ENCODE data around the gene TEX22. TPM values are rescaled to one million over a fixed set of nuclear protein-coding genes. Genes with fewer than 3 reads are reported as not detected.

The TEX22 gene
- total RNA-seq, 2 experiments from 2014 or later, result 2.0 to 2.6 TPM

GRCh38 chr14:105382343-105383082 is 15.8 kb upstream of the TEX22 start:
- intact Hi-C loops (cut with micrococcal nuclease), result no loop called here
- Mint-ChIP-seq H3K27ac (no peak overlapping the region), H3K4me3 (no peak overlapping the region), H3K27me3 (ENCODE audit: low read depth) (no peaks in the 10 kb centered on the region), H3K4me1 (ENCODE audit: low read depth) (no peaks in the 10 kb centered on the region), H3K9me3 (no peaks in the 10 kb centered on the region), H3K36me3 (ENCODE audit: low read depth) (no peaks in the 10 kb centered on the region)
- CTCF ChIA-PET, result no interaction called here
- DNase-seq, result no peak

- Mint-ChIP-seq H3K36me3 (ENCODE audit: low read depth) (no peaks in the 10 kb centered on the region), H3K9me3 (no peaks in the 10 kb centered on the region), H3K27ac (no peak overlapping the region), H3K4me1 (ENCODE audit: low read depth) (no peaks in the 10 kb centered on the region), H3K27me3 (ENCODE audit: low read depth) (no peaks in the 10 kb centered on the region), H3K4me3 (no peak overlapping the region)
- DNase-seq, result no peak
- intact Hi-C loops (cut with micrococcal nuclease), result no loop called here
- CTCF ChIA-PET, result interaction anchor here (2.1 kb wide), 1 partner anchor 13 kb away, joined by 6 read pairs; no protein-coding TSS in a partner anchor
Measured at GRCh38 chr14:105383083-105383730, 15.1 kb upstream of the TEX22 start.

- CTCF ChIA-PET, result interaction anchor here (2.1 kb wide), 1 partner anchor 14 kb away, joined by 6 read pairs; no protein-coding TSS in a partner anchor
- no peaks in the 10 kb centered on the region for H3K4me1 Mint-ChIP-seq (ENCODE audit: low read depth)
- intact Hi-C loops (cut with micrococcal nuclease), result no loop called here
- H3K9me3 Mint-ChIP-seq, result no peaks in the 10 kb centered on the region
- H3K27ac Mint-ChIP-seq, result no peak overlapping the region
- no peak overlapping the region for H3K4me3 Mint-ChIP-seq
- H3K36me3 Mint-ChIP-seq (ENCODE audit: low read depth), result no peaks in the 10 kb centered on the region
- no peaks in the 10 kb centered on the region for H3K27me3 Mint-ChIP-seq (ENCODE audit: low read depth)
- no peak for DNase-seq
Measured at GRCh38 chr14:105384041-105384557, 14.2 kb upstream of the TEX22 start.

- H3K9me3 Mint-ChIP-seq, result no peaks in the 10 kb centered on the region
- intact Hi-C loops (cut with micrococcal nuclease), result no loop called here
- no peak overlapping the region for H3K27ac Mint-ChIP-seq
- no peak overlapping the region for H3K4me3 Mint-ChIP-seq
- CTCF ChIA-PET, result interaction anchor here (2.1 kb wide), 1 partner anchor 14 kb away, joined by 6 read pairs; no protein-coding TSS in a partner anchor
- no peak for DNase-seq
- no peaks in the 10 kb centered on the region for H3K27me3 Mint-ChIP-seq (ENCODE audit: low read depth)
- H3K36me3 Mint-ChIP-seq (ENCODE audit: low read depth), result no peaks in the 10 kb centered on the region
- H3K4me1 Mint-ChIP-seq (ENCODE audit: low read depth), result no peaks in the 10 kb centered on the region
Measured at GRCh38 chr14:105384605-105385321, 13.6 kb upstream of the TEX22 start.

GRCh38 chr14:105385322-105385637 is 13.1 kb upstream of the TEX22 start:
- Mint-ChIP-seq H3K4me1 (ENCODE audit: low read depth) (peaks cover 2% of the 10 kb centered on the region), H3K4me3 (no peak overlapping the region), H3K9me3 (no peaks in the 10 kb centered on the region), H3K27me3 (ENCODE audit: low read depth) (no peaks in the 10 kb centered on the region), H3K36me3 (ENCODE audit: low read depth) (no peaks in the 10 kb centered on the region), H3K27ac (no peak overlapping the region)
- intact Hi-C loops (cut with micrococcal nuclease), result no loop called here
- CTCF ChIA-PET, result interaction anchor here (2.1 kb wide), 1 partner anchor 15 kb away, joined by 6 read pairs; no protein-coding TSS in a partner anchor
- DNase-seq, result no peak

GRCh38 chr14:105385698-105386365 is 12.5 kb upstream of the TEX22 start:
- intact Hi-C loops (cut with micrococcal nuclease), result no loop called here
- no peak for DNase-seq
- Mint-ChIP-seq H3K9me3 (no peaks in the 10 kb centered on the region), H3K4me3 (no peak overlapping the region), H3K27me3 (ENCODE audit: low read depth) (no peaks in the 10 kb centered on the region), H3K4me1 (ENCODE audit: low read depth) (peaks cover 2% of the 10 kb centered on the region), H3K36me3 (ENCODE audit: low read depth) (no peaks in the 10 kb centered on the region), H3K27ac (no peak overlapping the region)
- CTCF ChIA-PET, result no interaction called here

- CTCF ChIA-PET, result no interaction called here
- no peaks in the 10 kb centered on the region for H3K36me3 Mint-ChIP-seq (ENCODE audit: low read depth)
- intact Hi-C loops (cut with micrococcal nuclease), result no loop called here
- H3K9me3 Mint-ChIP-seq, result no peaks in the 10 kb centered on the region
- no peak overlapping the region for H3K27ac Mint-ChIP-seq
- H3K4me3 Mint-ChIP-seq, result no peak overlapping the region
- no peak for DNase-seq
- H3K27me3 Mint-ChIP-seq (ENCODE audit: low read depth), result no peaks in the 10 kb centered on the region
- H3K4me1 Mint-ChIP-seq (ENCODE audit: low read depth), result peaks cover 2% of the 10 kb centered on the region
Measured at GRCh38 chr14:105386581-105387529, 11.5 kb upstream of the TEX22 start.

- H3K9me3 Mint-ChIP-seq, result no peaks in the 10 kb centered on the region
Measured at GRCh38 chr14:105387530-105387922, 10.8 kb upstream of the TEX22 start.

GRCh38 chr14:105388110-105388951 is 10.0 kb upstream of the TEX22 start:
- DNase-seq, result no peak
- intact Hi-C loops (cut with micrococcal nuclease), result no loop called here
- CTCF ChIA-PET, result interaction anchor here (0.6 kb wide), 1 partner anchor 124 kb away, joined by 3 read pairs; no protein-coding TSS in a partner anchor

More at GRCh38 chr14:105387530-105387922, 10.8 kb upstream of the TEX22 start:
- Mint-ChIP-seq H3K4me1 (ENCODE audit: low read depth) (peaks cover 2% of the 10 kb centered on the region), H3K27ac (no peak overlapping the region), H3K4me3 (no peak overlapping the region), H3K27me3 (ENCODE audit: low read depth) (no peaks in the 10 kb centered on the region), H3K36me3 (ENCODE audit: low read depth) (no peaks in the 10 kb centered on the region)
- intact Hi-C loops (cut with micrococcal nuclease), result no loop called here
- CTCF ChIA-PET, result no interaction called here
- DNase-seq, result no peak

GRCh38 chr14:105388976-105389375 is 9.4 kb upstream of the TEX22 start:
- no peaks in the 10 kb centered on the region for H3K27me3 Mint-ChIP-seq (ENCODE audit: low read depth)
- H3K4me1 Mint-ChIP-seq (ENCODE audit: low read depth), result peaks cover 2% of the 10 kb centered on the region

More at GRCh38 chr14:105388110-105388951, 10.0 kb upstream of the TEX22 start:
- Mint-ChIP-seq H3K4me1 (ENCODE audit: low read depth) (peaks cover 2% of the 10 kb centered on the region), H3K27me3 (ENCODE audit: low read depth) (no peaks in the 10 kb centered on the region), H3K9me3 (no peaks in the 10 kb centered on the region), H3K27ac (no peak overlapping the region), H3K36me3 (ENCODE audit: low read depth) (no peaks in the 10 kb centered on the region), H3K4me3 (no peak overlapping the region)

More at GRCh38 chr14:105388976-105389375, 9.4 kb upstream of the TEX22 start:
- intact Hi-C loops (cut with micrococcal nuclease), result no loop called here
- Mint-ChIP-seq H3K9me3 (no peaks in the 10 kb centered on the region), H3K36me3 (ENCODE audit: low read depth) (no peaks in the 10 kb centered on the region), H3K4me3 (no peak overlapping the region), H3K27ac (no peak overlapping the region)
- CTCF ChIA-PET, result interaction anchor here (0.6 kb wide), 1 partner anchor 123 kb away, joined by 3 read pairs; no protein-coding TSS in a partner anchor
- no peak for DNase-seq
